Measurements from ENCODE around the gene IL18RAP.

IL18RAP gene

GRCh38 chr2:102420290-102420689, 2.7 kb upstream of the IL18RAP start:
- Histone ChIP-seq H3K27me3 (ENCODE audit: insufficient read depth, poor library complexity, severe bottlenecking) (no peaks in the 10 kb centered on the region), H3K4me3 (replicated peaks; ENCODE audit: insufficient read depth, low read length) (no peak overlapping the region), H3K27ac (replicated peaks) (peak overlapping the region; percentile 80)
- no peak for DNase-seq (ENCODE audit: low read depth in 1 of 2, low spot score in 1 of 2)
- TF ChIP-seq CTCF (IDR thresholded peaks at IDR 0.05; ENCODE audit: insufficient read depth, low read length) = no peak
- TF ChIP-seq SPI1 (IDR thresholded peaks at IDR 0.05; ENCODE audit: borderline replicate concordance, low read depth) = no peak
- TF ChIP-seq GABPA (IDR thresholded peaks at IDR 0.05; ENCODE audit: low read depth) = no peak
- no peak for TF ChIP-seq POLR2AphosphoS5 (IDR thresholded peaks at IDR 0.05; ENCODE audit: low read depth)
- no peak for TF ChIP-seq REST (IDR thresholded peaks at IDR 0.05; ENCODE audit: insufficient replicate concordance, low read depth)

GRCh38 chr2:102421890-102422759, 835 bp upstream of the IL18RAP start:
- TF ChIP-seq POLR2AphosphoS5 (IDR thresholded peaks at IDR 0.05; ENCODE audit: low read depth) = no peak
- no peak for TF ChIP-seq CTCF (IDR thresholded peaks at IDR 0.05; ENCODE audit: insufficient read depth, low read length)
- no peak for TF ChIP-seq REST (IDR thresholded peaks at IDR 0.05; ENCODE audit: insufficient replicate concordance, low read depth)
- no peak for TF ChIP-seq SPI1 (IDR thresholded peaks at IDR 0.05; ENCODE audit: borderline replicate concordance, low read depth)
- no peak for TF ChIP-seq GABPA (IDR thresholded peaks at IDR 0.05; ENCODE audit: low read depth)
- DNase-seq (ENCODE audit: low read depth in 1 of 2, low spot score in 1 of 2) = no peak
- no peak overlapping the region for H3K4me3 ChIP-seq (replicated peaks; ENCODE audit: insufficient read depth, low read length)
- peak overlapping the region; percentile 65 for H3K27ac ChIP-seq (replicated peaks)
- H3K27me3 ChIP-seq (ENCODE audit: insufficient read depth, poor library complexity, severe bottlenecking) = no peaks in the 10 kb centered on the region

GRCh38 chr2:102423368-102423767, 408 bp downstream of the IL18RAP start:
- no peak for TF ChIP-seq POLR2AphosphoS5 (IDR thresholded peaks at IDR 0.05; ENCODE audit: low read depth)
- no peak for TF ChIP-seq GABPA (IDR thresholded peaks at IDR 0.05; ENCODE audit: low read depth)
- TF ChIP-seq CTCF (IDR thresholded peaks at IDR 0.05; ENCODE audit: insufficient read depth, low read length) = no peak
- TF ChIP-seq SPI1 (IDR thresholded peaks at IDR 0.05; ENCODE audit: borderline replicate concordance, low read depth) = no peak
- no peak for TF ChIP-seq REST (IDR thresholded peaks at IDR 0.05; ENCODE audit: insufficient replicate concordance, low read depth)
- Histone ChIP-seq H3K27ac (replicated peaks) (peak overlapping the region; percentile 65), H3K27me3 (ENCODE audit: insufficient read depth, poor library complexity, severe bottlenecking) (no peaks in the 10 kb centered on the region), H3K4me3 (replicated peaks; ENCODE audit: insufficient read depth, low read length) (no peak overlapping the region)
- DNase-seq (ENCODE audit: low read depth in 1 of 2, low spot score in 1 of 2) = no peak

All from HL-60 (cell line).